T-cell (primary cell): ENCODE results near the gene SPRY4. TPM values are rescaled to one million over a fixed set of nuclear protein-coding genes. Genes with fewer than 3 reads are reported as not detected.
A peak's percentile ranks its signal among the peaks of the same experiment; 100 is the strongest.
"Not testable (repeated sequence)": the region's sequence is repeated elsewhere in the genome, so short reads cannot be mapped to it uniquely, and the experiment has no call there.

Experiments used
- ATAC-seq, 4 experiments: fragments of 200-7000 bp in 3 of 4; fragments of 150-1000 bp in 1 of 4; cut with Tn5 transposase; replicated peaks in 1 of 4; 1 replicate in 3 of 4; 2 replicates in 1 of 4; pipeline ENCODE4 v1.10.0; 2021; ENCODE audit warnings: moderate library complexity in 3 of 4, mild to moderate bottlenecking in 2 of 4, moderate number of reproducible peaks in 1 of 4
- CTCF ChIA-PET, 2 donors: fragments of 300-600 bp; sonication (Branson Sonifier 250); formaldehyde crosslinking; loops; one replicate each; lab custom pipeline; 2022; ENCODE audit warnings: antibody characterized with exemption in 2 of 2; lab: Charles Lee
- POLR2A ChIA-PET, 2 donors: fragments of 300-600 bp; sonication (Branson Sonifier 250); formaldehyde crosslinking; loops; one replicate each; lab custom pipeline; 2022; ENCODE audit warnings: antibody characterized with exemption in 2 of 2; lab: Charles Lee
- DNase-seq, 35 experiments: peaks; one replicate each; pipeline versions ENCODE4 v3.0.0 to v3.0.0-alpha.2; 2013 to 2023
- H3K27ac ChIP-seq: one replicate; pipeline ENCODE4 v1.5.1; 2013; ENCODE audit warnings: low read length
- H3K27me3 ChIP-seq, 2 experiments: replicated peaks in 1 of 2; 1 replicate in 1 of 2; 2 replicates in 1 of 2; pipeline versions ENCODE4 v1.6.1 to v1.7.0; 2013; ENCODE audit warnings: low read length in 1 of 2, mixed read lengths in 1 of 2; ENCODE audit not compliant: control insufficient read depth in 2 of 2, insufficient read depth in 2 of 2; ENCODE audit errors: extremely low read depth in 1 of 2
- H3K36me3 ChIP-seq, 2 donors: 1 replicate in 1 of 2; 2 replicates in 1 of 2; pipeline versions ENCODE4 v1.6.1 to v1.7.0; 2013; ENCODE audit warnings: low read length in 1 of 2; ENCODE audit not compliant: control insufficient read depth in 2 of 2, insufficient read depth in 1 of 2; ENCODE audit errors: extremely low read depth in 1 of 2
- H3K4me1 ChIP-seq, 2 experiments: 1 replicate in 1 of 2; 2 replicates in 1 of 2; pipeline versions ENCODE4 v1.6.1 to v1.7.0; 2013; ENCODE audit warnings: low read length in 2 of 2, mixed read lengths in 1 of 2; ENCODE audit not compliant: insufficient read depth in 2 of 2, control insufficient read depth in 1 of 2; ENCODE audit errors: extremely low read depth in 1 of 2
- H3K4me3 ChIP-seq, 2 donors: 1 replicate in 1 of 2; 2 replicates in 1 of 2; pipeline versions ENCODE4 v1.5.1 to v1.7.0; 2013; ENCODE audit warnings: mild to moderate bottlenecking in 2 of 2, low read length in 1 of 2, moderate library complexity in 1 of 2; ENCODE audit not compliant: control insufficient read depth in 1 of 2; ENCODE audit errors: extremely low read depth in 1 of 2
- H3K9me3 ChIP-seq: 2 replicates; pipeline ENCODE4 v1.7.0; 2013
- H3K27ac Mint-ChIP-seq, 2 donors: one replicate each; pipeline ENCODE4 v1.8.0; 2020 to 2021; ENCODE audit warnings: mild to moderate bottlenecking in 2 of 2, mixed read lengths in 2 of 2
- H3K27me3 Mint-ChIP-seq, 2 donors: one replicate each; pipeline ENCODE4 v1.8.0; 2021 to 2022; ENCODE audit warnings: mixed read lengths in 2 of 2
- H3K36me3 Mint-ChIP-seq: one replicate; pipeline ENCODE4 v1.8.0; 2021; ENCODE audit warnings: mixed read lengths
- H3K4me1 Mint-ChIP-seq, 3 donors: one replicate each; pipeline ENCODE4 v1.8.0; 2020 to 2022; ENCODE audit warnings: mixed read lengths in 3 of 3, mild to moderate bottlenecking in 1 of 3
- H3K4me3 Mint-ChIP-seq, 3 donors: one replicate each; pipeline ENCODE4 v1.8.0; 2020 to 2022; ENCODE audit warnings: mild to moderate bottlenecking in 3 of 3, mixed read lengths in 3 of 3, moderate library complexity in 3 of 3
- H3K9me3 Mint-ChIP-seq, 3 donors: one replicate each; pipeline ENCODE4 v1.8.0; 2020 to 2022; ENCODE audit warnings: mixed read lengths in 3 of 3
- WGBS: methylation state at CpG from one replicate; pipeline ENCODE4 v1.1.5; 2013; ENCODE audit warnings: missing lambda C conversion rate; ENCODE audit not compliant: insufficient coverage; 5-methylcytosine and 5-hydroxymethylcytosine counted together
- total RNA-seq, 35 experiments: library from RNA in 6 of 35; stranded (reverse) in 6 of 35; fragments of 120-200 nt in 1 of 35; gene quantifications; one replicate each; pipeline versions ENCODE4 v1.2.1 to v1.2.4 and lab custom pipeline; 2013 to 2026

Gene SPRY4
- total RNA-seq, 5 donors from 2014 or later (not counting 1 experiment from before 2014, with no cell fraction given): 0.10 to 0.57 (median 0.28) TPM; not detected in 1

DNA sequence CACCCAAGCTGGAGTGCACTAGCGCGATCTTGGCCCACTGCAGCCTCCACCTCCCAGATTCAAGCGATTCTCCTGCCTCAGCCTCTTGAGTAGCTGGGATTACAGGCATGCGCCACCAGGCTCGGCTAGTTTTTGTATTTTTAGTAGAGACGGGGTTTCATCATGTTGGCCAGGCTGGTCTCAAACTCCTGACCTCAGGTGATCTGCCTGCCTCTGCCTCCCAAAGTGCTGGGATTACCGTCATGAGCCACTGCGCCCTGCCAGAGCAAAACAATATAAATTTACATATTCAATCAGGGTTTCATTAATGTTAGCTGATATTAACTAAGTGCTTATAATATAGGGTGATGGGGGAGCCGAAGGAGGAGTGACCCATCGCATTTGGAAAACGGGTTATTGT is 37.4 kb upstream of the SPRY4 start:
- H3K36me3 Mint-ChIP-seq, H3K27me3 Mint-ChIP-seq, DNase-seq, ATAC-seq, H3K4me3 Mint-ChIP-seq, H3K27ac Mint-ChIP-seq, H3K4me3 ChIP-seq, H3K9me3 ChIP-seq, H3K27ac ChIP-seq, CTCF ChIA-PET, H3K36me3 ChIP-seq, H3K9me3 Mint-ChIP-seq: not testable (repeated sequence)
- Histone ChIP-seq H3K27me3 (peaks cover 0 to 10% of the 10 kb centered on the region in 2 experiments), H3K4me1 (peaks cover 19 to 21% of the 10 kb centered on the region in 2 experiments)
- POLR2A ChIA-PET: interaction anchor here in 1 of 2 donors (0.5 kb wide), 1 partner anchor 153 kb away, joined by 3 read pairs; no protein-coding TSS in a partner anchor
- WGBS: 98% methylated on average over 6 of the region's 11 CpGs
- H3K4me1 Mint-ChIP-seq: peaks cover 39 to 48% (median 41%) of the 10 kb centered on the region in 3 donors

DNA sequence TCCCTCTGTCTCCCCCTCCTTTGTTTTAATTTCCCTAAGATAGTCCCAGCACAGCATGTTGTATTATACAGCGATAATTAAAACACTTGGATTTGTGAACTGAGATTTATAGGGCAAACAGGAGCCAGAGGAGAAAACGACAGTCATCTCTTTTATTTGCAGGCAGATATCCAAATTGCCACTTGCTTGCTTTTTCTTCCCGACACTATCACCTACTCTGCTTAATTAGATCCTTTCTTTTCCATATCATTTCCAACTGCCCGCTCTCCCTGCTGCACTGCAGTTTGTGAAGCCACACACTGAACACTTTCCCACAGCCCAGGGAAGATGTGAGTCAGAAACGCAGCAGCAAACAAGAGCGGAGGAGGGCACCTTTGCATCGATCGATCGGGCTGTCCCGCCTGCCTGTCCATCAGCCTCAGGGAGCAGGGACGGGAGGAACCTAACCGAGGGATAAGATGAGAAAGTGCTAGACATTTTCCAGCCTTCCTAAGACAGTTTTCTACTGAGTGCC is 35.8 kb upstream of the SPRY4 start:
- no peak for DNase-seq
- no peak overlapping the region for H3K4me3 Mint-ChIP-seq
- no peaks in the 10 kb centered on the region for H3K27me3 Mint-ChIP-seq
- CTCF ChIA-PET: no interaction called here
- POLR2A ChIA-PET: no interaction called here
- no peak overlapping the region for H3K27ac Mint-ChIP-seq
- 88% methylated on average over 9 of the region's 12 CpGs for WGBS
- Histone ChIP-seq H3K4me1 (peaks cover 27 to 32% of the 10 kb centered on the region in 2 experiments), H3K36me3 (no peaks in the 10 kb centered on the region), H3K4me3 (no peak overlapping the region), H3K27ac (no peak overlapping the region), H3K27me3 (peaks cover 0 to 15% of the 10 kb centered on the region in 2 experiments), H3K9me3 (no peaks in the 10 kb centered on the region)
- H3K36me3 Mint-ChIP-seq: no peaks in the 10 kb centered on the region
- H3K9me3 Mint-ChIP-seq: no peaks in the 10 kb centered on the region
- H3K4me1 Mint-ChIP-seq: peaks cover 40 to 46% (median 41%) of the 10 kb centered on the region in 3 donors
- no peak for ATAC-seq

DNA sequence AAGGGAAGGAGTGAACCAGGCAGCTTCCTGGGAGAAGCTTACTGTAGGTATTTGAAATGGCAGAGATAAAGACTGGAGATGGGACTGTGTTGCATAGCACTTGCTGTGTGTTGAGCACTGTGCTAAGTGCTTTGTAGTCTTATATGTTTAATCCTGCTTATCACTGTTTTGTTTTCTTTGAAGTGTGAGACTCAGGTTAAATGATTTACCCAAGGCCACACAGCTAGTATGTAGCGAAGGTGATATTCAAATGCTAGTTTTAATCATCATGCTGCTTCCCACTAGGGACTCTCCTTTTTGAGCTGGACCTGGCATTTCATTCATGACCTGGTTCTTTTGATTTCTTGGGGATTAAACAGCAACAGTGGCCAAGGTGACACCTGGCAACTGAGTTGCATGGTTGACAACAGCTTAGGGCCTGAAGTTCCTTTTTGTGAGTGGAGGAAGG is 35.3 kb upstream of the SPRY4 start:
- Mint-ChIP-seq H3K4me3 (no peak overlapping the region), H3K27me3 (no peaks in the 10 kb centered on the region), H3K9me3 (no peaks in the 10 kb centered on the region), H3K36me3 (no peaks in the 10 kb centered on the region), H3K4me1 (peaks cover 40 to 47% (median 42%) of the 10 kb centered on the region in 3 donors), H3K27ac (peak overlapping the region in 1 of 2 donors; percentile 4)
- ChIA-PET CTCF (interaction anchor here in 1 of 2 donors (0.6 to 0.8 kb wide), 2 partner anchors 396 to 969 kb away, joined by 3 read pairs; no protein-coding TSS in a partner anchor), POLR2A (no interaction called here)
- no CpG with 5 or more reads among the region's 1 CpG for WGBS
- Histone ChIP-seq H3K9me3 (no peaks in the 10 kb centered on the region), H3K4me1 (peaks cover 27 to 33% of the 10 kb centered on the region in 2 experiments), H3K27ac (no peak overlapping the region), H3K4me3 (no peak overlapping the region), H3K36me3 (no peaks in the 10 kb centered on the region), H3K27me3 (peaks cover 0 to 15% of the 10 kb centered on the region in 2 experiments)
- DNase-seq (no peak), ATAC-seq (no peak)

DNA sequence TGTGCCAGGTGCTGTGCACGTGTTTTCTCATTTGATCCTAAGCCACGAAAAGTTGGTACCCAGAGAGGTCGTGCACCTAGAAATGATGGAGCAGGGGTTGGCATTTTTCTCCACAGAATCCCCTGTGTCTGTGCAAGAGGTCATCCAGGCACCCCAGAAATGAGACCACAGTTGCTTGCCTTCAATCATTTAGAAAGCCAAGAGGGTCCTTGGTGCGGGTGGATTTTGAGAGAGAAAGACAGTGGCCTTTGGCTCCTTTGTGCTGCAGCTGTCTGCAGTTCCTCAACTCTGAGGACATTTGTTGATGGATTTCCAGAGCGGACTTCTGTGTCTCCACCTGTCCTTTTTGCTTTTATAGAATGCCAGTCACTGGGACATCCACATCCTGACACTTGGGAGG is 33.8 kb upstream of the SPRY4 start:
- Mint-ChIP-seq H3K9me3 (no peaks in the 10 kb centered on the region), H3K36me3 (no peaks in the 10 kb centered on the region), H3K4me1 (peaks cover 48 to 54% (median 48%) of the 10 kb centered on the region in 3 donors), H3K27me3 (no peaks in the 10 kb centered on the region), H3K27ac (no peak overlapping the region), H3K4me3 (peak overlapping the region in 1 of 3 donors; percentile 80)
- Histone ChIP-seq H3K4me3 (no peak overlapping the region), H3K9me3 (no peaks in the 10 kb centered on the region), H3K27me3 (peaks cover 0 to 12% of the 10 kb centered on the region in 2 experiments), H3K27ac (no peak overlapping the region), H3K4me1 (peaks cover 29 to 33% of the 10 kb centered on the region in 2 experiments), H3K36me3 (no peaks in the 10 kb centered on the region)
- POLR2A ChIA-PET: no interaction called here
- no peak for ATAC-seq
- CTCF ChIA-PET: no interaction called here
- 98% methylated on average over 4 of the region's 5 CpGs for WGBS
- DNase-seq: no peak

DNA sequence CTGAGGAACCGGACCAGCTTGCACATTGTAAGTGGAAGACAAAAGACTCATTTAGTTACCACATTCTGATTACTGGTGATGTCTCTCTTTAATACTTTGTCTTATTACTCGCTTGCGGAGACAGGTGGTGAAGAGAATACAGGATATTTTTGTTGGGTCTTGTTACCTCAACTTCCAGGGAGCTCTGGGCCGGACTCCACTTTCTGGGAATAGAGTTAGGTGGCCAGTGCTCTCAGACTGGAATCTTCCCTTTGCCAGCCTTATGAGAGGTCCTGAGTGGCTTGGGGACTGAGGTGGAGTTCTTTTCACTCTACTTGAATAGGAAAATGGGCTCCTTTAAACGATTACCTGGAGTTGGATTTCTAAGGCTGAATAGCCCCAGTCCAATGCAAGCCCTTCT is 33.3 kb upstream of the SPRY4 start:
- no peaks in the 10 kb centered on the region for H3K27me3 Mint-ChIP-seq
- peaks cover 50 to 56% (median 52%) of the 10 kb centered on the region in 3 donors for H3K4me1 Mint-ChIP-seq
- no peaks in the 10 kb centered on the region for H3K9me3 Mint-ChIP-seq
- no peaks in the 10 kb centered on the region for H3K36me3 ChIP-seq
- no peak overlapping the region for H3K27ac Mint-ChIP-seq
- ATAC-seq: no peak
- ChIA-PET POLR2A (interaction anchor here in 1 of 2 donors (0.9 kb wide), 1 partner anchor 105 kb away, joined by 3 read pairs; no protein-coding TSS in a partner anchor), CTCF (interaction anchor here in 1 of 2 donors (1.3 kb wide), 1 partner anchor 134 kb away, joined by 3 read pairs; no protein-coding TSS in a partner anchor)
- DNase-seq: no peak
- WGBS: no CpG with 5 or more reads among the region's 5 CpGs
- H3K9me3 ChIP-seq: no peaks in the 10 kb centered on the region
- peak overlapping the region in 1 of 2 donors; percentile 64 for H3K4me3 ChIP-seq
- H3K27me3 ChIP-seq: peaks cover 0 to 12% of the 10 kb centered on the region in 2 experiments
- H3K27ac ChIP-seq: no peak overlapping the region
- H3K4me1 ChIP-seq: peaks cover 29 to 33% of the 10 kb centered on the region in 2 experiments
- no peaks in the 10 kb centered on the region for H3K36me3 Mint-ChIP-seq
- H3K4me3 Mint-ChIP-seq: peak overlapping the region; percentile 64 to 80 (median 75)

DNA sequence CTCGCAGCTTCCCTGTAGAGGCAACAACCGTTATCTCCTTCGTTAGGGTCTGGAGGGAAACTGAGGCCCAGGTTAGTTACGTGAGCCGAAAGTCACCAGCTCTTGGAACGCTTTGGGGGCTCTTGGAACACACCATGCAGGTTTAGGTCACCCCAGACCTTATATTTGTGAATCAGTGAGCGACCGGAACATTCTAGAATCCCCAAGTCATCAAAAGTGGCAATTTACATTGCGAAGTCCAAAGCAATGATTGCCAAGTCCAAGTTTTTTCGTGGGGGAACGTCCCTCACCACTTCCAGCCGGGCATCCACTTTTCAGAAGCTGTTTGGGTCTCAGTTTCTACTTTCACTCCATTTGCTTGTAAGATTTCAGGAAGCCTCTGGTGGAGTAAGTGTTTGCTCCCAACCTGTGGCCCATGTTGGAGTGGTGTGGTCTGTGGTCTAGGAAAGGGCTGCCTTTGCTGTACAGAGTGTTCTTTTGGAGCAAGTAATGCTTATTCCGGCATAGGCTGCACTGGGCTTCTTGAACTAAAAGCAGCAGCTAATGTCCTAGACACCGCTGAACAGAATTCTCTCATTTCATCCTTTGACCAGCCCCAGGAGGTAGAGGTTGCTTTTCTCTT is 32.8 kb upstream of the SPRY4 start:
- Histone ChIP-seq H3K4me3 (peak overlapping the region; percentile 64 to 74), H3K27ac (peak overlapping the region; percentile 53), H3K27me3 (peaks cover 0 to 12% of the 10 kb centered on the region in 2 experiments), H3K9me3 (no peaks in the 10 kb centered on the region), H3K4me1 (peaks cover 29 to 33% of the 10 kb centered on the region in 2 experiments), H3K36me3 (no peaks in the 10 kb centered on the region)
- Mint-ChIP-seq H3K27ac (peak overlapping the region; percentile 34 to 55), H3K27me3 (no peaks in the 10 kb centered on the region), H3K36me3 (no peaks in the 10 kb centered on the region), H3K9me3 (no peaks in the 10 kb centered on the region), H3K4me3 (peak overlapping the region; percentile 64 to 80 (median 75)), H3K4me1 (peaks cover 49 to 58% (median 52%) of the 10 kb centered on the region in 3 donors)
- DNase-seq (peak in 5 of 35 experiments; percentile 3 to 27 (median 9)), ATAC-seq (no peak)
- CTCF ChIA-PET: interaction anchor here in 1 of 2 donors (1.3 kb wide), 1 partner anchor 134 kb away, joined by 3 read pairs; no protein-coding TSS in a partner anchor
- POLR2A ChIA-PET: interaction anchor here in 1 of 2 donors (0.5 to 0.9 kb wide), 3 partner anchors 105 to 535 kb away, joined by 3 to 4 read pairs (median 3); no protein-coding TSS in a partner anchor
- WGBS: 32% methylated on average over 8 of the region's 14 CpGs
